ENCODE results near the gene CACNA1C. TPM values are rescaled to one million over a fixed set of nuclear protein-coding genes. Genes with fewer than 3 reads are reported as not detected.
"Not testable (repeated sequence)": the region's sequence is repeated elsewhere in the genome, so short reads cannot be mapped to it uniquely, and the experiment has no call there.

Gene CACNA1C
- total RNA-seq, 2 donors from 2014 or later, result 70.0 to 127 TPM

GRCh38 chr12:2488596-2488995 is 435.8 kb downstream of the CACNA1C start:
- Histone ChIP-seq H3K27ac (no peak overlapping the region), H3K4me1 (ENCODE audit: control insufficient read depth in 1 of 2, low read depth in 2 of 2) (peaks cover 0 to 9% of the 10 kb centered on the region in 2 donors), H3K4me3 (no peak overlapping the region), H3K9me3 (no peaks in the 10 kb centered on the region), H3K36me3 (peaks cover 14% of the 10 kb centered on the region), H3K27me3 (replicated peaks; ENCODE audit: insufficient read depth) (no peaks in the 10 kb centered on the region)
- DNase-seq (ENCODE audit: low spot score) (no peak), ATAC-seq (ENCODE audit: insufficient number of reproducible peaks, low FRiP score, low read depth) (no peak)
- TF ChIP-seq CTCF (IDR thresholded peaks at IDR 0.05), result no peak

GRCh38 chr12:2489275-2489674 is 436.5 kb downstream of the CACNA1C start:
- Histone ChIP-seq H3K27ac (no peak overlapping the region), H3K36me3 (peaks cover 14% of the 10 kb centered on the region), H3K4me1 (ENCODE audit: control insufficient read depth in 1 of 2, low read depth in 2 of 2) (peaks cover 2 to 11% of the 10 kb centered on the region in 2 donors), H3K27me3 (replicated peaks; ENCODE audit: insufficient read depth) (no peaks in the 10 kb centered on the region), H3K9me3 (no peaks in the 10 kb centered on the region), H3K4me3 (no peak overlapping the region)
- ATAC-seq (ENCODE audit: insufficient number of reproducible peaks, low FRiP score, low read depth) (no peak), DNase-seq (ENCODE audit: low spot score) (no peak)
- no peak for TF ChIP-seq CTCF (IDR thresholded peaks at IDR 0.05)

GRCh38 chr12:2490831-2491230 is 438.0 kb downstream of the CACNA1C start:
- DNase-seq (ENCODE audit: low spot score) (no peak), ATAC-seq (ENCODE audit: insufficient number of reproducible peaks, low FRiP score, low read depth) (no peak)
- Histone ChIP-seq H3K36me3 (peaks cover 12% of the 10 kb centered on the region), H3K4me1 (ENCODE audit: control insufficient read depth in 1 of 2, low read depth in 2 of 2) (peaks cover 5 to 22% of the 10 kb centered on the region in 2 donors), H3K27ac (no peak overlapping the region), H3K4me3 (no peak overlapping the region), H3K27me3 (replicated peaks; ENCODE audit: insufficient read depth) (no peaks in the 10 kb centered on the region), H3K9me3 (no peaks in the 10 kb centered on the region)
- no peak for TF ChIP-seq CTCF (IDR thresholded peaks at IDR 0.05)

GRCh38 chr12:2491349-2491748 is 438.6 kb downstream of the CACNA1C start:
- H3K4me3 ChIP-seq; ATAC-seq (ENCODE audit: insufficient number of reproducible peaks, low FRiP score, low read depth); H3K9me3 ChIP-seq; H3K27ac ChIP-seq; DNase-seq (ENCODE audit: low spot score); H3K36me3 ChIP-seq; H3K27me3 ChIP-seq (replicated peaks; ENCODE audit: insufficient read depth): not testable (repeated sequence)
- H3K4me1 ChIP-seq (ENCODE audit: control insufficient read depth in 1 of 2, low read depth in 2 of 2), result peaks cover 5 to 22% of the 10 kb centered on the region in 2 donors

GRCh38 chr12:2492236-2492635 is 439.4 kb downstream of the CACNA1C start:
- no peak for DNase-seq (ENCODE audit: low spot score)
- no peak overlapping the region for H3K27ac ChIP-seq
- no peak overlapping the region for H3K4me3 ChIP-seq
- H3K4me1 ChIP-seq (ENCODE audit: control insufficient read depth in 1 of 2, low read depth in 2 of 2), result peaks cover 5 to 22% of the 10 kb centered on the region in 2 donors
- H3K36me3 ChIP-seq, result peaks cover 3% of the 10 kb centered on the region
- H3K27me3 ChIP-seq (replicated peaks; ENCODE audit: insufficient read depth), result no peaks in the 10 kb centered on the region
- no peak for ATAC-seq (ENCODE audit: insufficient number of reproducible peaks, low FRiP score, low read depth)
- no peak for TF ChIP-seq CTCF (IDR thresholded peaks at IDR 0.05)
- no peaks in the 10 kb centered on the region for H3K9me3 ChIP-seq

GRCh38 chr12:2493086-2493485 is 440.3 kb downstream of the CACNA1C start:
- no peak overlapping the region for H3K4me3 ChIP-seq
- H3K27ac ChIP-seq, result no peak overlapping the region
- H3K4me1 ChIP-seq (ENCODE audit: control insufficient read depth in 1 of 2, low read depth in 2 of 2), result peaks cover 5 to 22% of the 10 kb centered on the region in 2 donors
- no peaks in the 10 kb centered on the region for H3K9me3 ChIP-seq
- no peak for DNase-seq (ENCODE audit: low spot score)
- no peak for ATAC-seq (ENCODE audit: insufficient number of reproducible peaks, low FRiP score, low read depth)
- no peak for TF ChIP-seq CTCF (IDR thresholded peaks at IDR 0.05)
- H3K36me3 ChIP-seq, result peaks cover 5% of the 10 kb centered on the region
- no peaks in the 10 kb centered on the region for H3K27me3 ChIP-seq (replicated peaks; ENCODE audit: insufficient read depth)

Data from thoracic aorta (tissue), 2 donors.